NCI-H2227 (cell line): Measurements from ENCODE around the gene CIB2.

Source experiments
- DNase-seq: peaks from one replicate; lab custom pipeline; 2025; ENCODE audit not compliant: unreplicated experiment; lab: John Stamatoyannopoulos, UW

CIB2 gene

GRCh38 chr15:78069462-78070029 is 61.7 kb downstream of the CIB2 start:
- no peak for DNase-seq

DNA sequence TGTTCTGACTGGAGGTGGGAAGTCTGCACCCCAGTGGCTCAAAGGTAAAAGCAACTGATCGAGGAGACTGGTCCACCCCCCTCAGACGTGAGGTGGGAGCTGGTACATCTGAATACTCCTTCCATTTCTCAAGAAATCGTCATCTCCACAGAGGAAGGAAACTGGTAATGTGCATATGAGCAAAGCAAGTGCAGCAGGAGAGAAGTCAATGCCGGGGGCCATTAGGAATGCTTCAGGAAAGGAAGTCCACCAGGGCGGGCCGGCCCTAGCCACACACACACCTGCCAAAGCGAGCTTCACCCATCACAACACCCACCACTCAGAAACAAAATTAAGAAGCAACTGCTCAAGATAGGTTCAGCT is 62.2 kb downstream of the CIB2 start:
- no peak for DNase-seq

DNA sequence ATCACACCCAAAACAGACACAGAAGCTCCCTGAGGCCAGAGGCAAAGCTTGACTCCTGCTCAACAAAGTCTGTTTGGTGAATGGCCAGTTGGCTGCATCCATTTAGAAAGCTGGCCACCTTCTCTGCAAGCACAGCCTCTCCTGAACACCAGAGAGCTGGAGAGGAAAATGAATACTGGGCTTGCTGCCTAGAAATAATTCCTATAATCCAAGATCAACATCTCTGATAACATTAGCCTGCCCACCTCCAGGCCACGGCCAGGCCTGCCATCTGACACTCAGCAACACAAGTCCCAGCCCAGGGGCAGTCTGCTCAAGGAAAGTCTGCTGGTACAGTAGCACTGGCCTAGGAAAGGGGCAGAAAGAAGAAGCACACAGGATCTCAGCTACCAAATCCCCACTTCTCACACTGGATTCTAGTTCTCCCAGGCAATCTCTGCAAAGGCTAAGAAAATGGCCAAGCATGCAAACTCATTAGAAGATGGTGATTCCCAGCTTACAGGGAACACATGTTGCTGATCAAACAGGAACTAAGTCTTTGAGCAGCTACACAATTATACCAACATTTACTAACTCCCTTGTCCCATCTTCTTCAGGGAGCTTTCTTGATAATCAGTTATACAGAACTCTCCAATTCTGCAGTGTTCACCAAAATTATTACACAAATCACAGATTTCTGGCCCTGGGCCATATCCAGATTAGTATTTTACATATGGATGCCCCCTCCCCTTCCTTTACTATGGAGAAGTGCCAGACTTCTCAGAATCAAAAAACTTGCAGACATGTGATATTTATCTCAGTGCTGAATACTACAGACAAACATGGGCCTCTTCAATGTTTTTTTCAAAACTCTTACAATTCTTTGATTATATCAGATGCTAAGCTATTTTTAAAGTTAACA is 63.7 kb downstream of the CIB2 start:
- no peak for DNase-seq

DNA sequence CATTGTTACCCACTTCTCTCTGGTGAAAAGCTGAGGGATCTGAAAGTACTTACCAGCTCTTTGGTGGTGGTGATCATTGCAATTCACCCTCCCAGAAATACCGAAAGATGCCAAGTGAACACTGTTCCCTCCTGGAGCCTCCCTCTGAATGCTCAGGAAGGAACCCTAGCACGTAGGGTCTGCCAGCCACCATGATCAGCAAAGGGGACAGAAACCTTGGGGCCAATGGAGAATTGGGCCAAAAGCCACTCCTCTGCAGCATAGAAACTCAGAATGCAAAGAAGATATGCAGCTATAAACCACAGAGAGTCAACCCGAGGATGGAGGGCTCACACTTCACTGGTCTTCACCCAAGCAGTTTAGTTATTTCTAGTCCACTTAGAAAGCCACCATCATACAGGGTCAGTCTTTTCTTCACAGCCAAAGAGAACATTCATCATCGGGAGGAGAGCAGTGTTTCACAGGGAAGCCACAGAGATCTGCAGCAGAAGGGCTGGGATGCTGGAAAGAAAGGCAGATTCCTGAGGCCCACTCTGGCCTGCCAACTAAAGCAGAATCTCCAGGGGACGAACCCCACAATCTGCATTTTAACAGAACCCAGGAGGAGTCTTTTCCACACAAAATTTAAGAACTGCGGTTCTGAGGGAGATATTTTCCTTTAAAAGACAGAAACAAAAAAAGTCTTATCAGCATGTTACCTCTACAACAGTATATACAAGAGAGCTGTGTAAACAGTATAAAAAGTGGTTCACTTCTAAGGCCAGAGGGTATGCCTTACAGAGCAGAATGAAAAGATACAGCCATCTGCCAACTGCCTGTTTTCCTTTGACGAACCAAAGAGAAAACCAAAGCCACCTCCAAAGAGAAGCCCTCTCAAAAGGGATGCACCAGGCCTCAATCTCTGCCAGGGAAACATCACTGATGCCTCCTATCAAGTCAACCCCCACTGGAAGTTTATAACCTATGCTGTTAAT is 65.0 kb downstream of the CIB2 start:
- no peak for DNase-seq

GRCh38 chr15:78065284-78065872 is 65.9 kb downstream of the CIB2 start:
- DNase-seq, result no peak

GRCh38 chr15:78064544-78064943 is 66.7 kb downstream of the CIB2 start:
- no peak for DNase-seq

DNA sequence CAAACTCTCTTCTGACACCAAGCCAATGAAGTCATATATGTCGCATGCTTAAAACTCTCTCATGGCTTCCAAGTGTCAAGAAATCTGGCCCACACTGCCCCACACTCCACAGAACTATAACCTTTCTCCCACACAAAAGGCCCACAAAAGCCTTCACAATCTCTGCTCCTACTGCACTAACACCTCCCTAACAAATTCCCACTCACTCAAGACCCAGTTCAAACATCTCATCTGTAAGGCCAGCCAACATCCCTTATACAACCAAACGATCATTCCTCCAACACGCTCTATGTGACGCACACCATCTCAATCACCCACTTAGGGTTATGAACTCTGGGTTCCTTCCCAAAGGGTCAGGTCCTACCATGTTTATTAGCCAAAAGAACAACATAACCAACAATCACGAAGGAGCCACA is 67.3 kb downstream of the CIB2 start:
- DNase-seq, result no peak

DNA sequence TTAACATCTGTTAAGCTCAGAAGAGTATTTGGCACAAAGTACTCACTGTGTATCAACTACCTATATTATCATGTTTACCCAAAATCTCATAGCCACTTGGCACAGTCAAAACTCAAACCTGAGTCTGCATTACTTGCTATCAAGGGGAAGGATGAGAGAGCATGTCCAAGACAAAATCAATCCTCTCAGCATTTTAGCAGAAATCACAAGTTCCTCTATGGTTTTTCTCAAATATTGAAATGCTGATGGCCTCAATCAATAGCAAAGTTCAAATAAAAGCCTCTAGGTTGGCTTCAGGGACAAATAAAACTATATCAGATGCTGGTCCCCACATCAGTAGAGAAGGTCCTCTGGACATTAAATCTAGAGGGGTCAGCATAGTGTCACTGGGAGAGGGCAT is 68.0 kb downstream of the CIB2 start:
- DNase-seq, result no peak

DNA sequence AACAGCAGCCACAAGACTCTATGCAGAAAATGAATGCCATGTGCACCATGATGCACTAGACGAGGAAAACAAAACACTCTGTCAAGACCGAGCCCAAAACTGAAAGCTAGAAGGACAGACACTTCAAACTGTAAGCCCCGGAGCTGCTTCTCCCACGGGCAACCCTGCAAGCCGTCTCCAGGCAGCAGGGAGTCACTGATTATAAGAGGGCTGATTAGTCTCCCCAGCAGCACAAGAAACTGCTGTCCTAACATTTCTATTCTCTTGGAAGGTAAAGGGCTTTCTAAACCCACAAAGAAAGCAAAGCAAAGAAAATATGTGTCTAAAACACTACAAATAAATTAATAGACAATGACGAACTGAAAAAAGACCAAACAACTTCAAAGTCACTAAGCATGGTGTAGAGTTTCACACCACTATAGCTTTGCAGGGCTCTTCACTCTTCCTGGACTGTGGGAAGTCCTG is 69.2 kb downstream of the CIB2 start:
- DNase-seq, result peak; percentile 9

- DNase-seq, result no peak
Measured at GRCh38 chr15:78060232-78060631, 71.0 kb downstream of the CIB2 start.

DNA sequence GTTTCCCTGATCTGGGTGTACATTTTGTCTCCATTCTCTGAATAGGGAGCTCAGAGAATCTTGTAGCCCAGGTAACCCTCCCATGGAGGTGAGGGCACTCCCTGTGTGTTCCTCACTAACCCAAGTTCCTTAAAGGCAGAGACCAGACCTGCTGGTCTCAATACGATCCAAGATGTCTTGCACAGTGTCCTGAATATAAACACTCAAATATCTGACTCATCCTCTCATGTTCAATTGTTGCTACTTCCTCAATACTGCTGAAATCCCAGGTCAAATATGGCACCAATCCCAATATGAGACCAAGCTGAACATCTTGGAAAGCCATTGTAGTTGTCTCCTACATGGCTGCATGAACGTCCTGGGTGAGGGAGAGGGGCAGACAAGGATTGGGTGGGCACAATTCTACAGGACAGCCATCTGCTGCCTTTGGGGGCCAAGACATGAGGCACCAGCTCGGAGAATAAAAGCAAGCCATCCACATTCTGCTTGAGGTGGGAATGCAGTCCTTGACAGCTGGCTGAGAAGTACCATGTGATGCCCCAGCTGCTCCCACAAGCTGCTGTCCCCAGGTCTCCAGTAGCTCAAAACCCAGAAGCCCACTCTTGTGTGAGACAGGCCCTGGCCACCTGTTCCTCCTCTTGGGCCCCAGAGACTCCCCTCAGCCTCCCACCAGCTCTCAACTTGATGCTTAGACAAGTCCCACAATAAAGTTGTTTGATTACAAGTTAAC is 72.0 kb downstream of the CIB2 start:
- no peak for DNase-seq

- no peak for DNase-seq
Measured at GRCh38 chr15:78058401-78058935, 72.8 kb downstream of the CIB2 start.

- no peak for DNase-seq
Measured at GRCh38 chr15:78057803-78058202, 73.4 kb downstream of the CIB2 start.

- no peak for DNase-seq
Measured at GRCh38 chr15:78056714-78057269, 74.5 kb downstream of the CIB2 start.

DNA sequence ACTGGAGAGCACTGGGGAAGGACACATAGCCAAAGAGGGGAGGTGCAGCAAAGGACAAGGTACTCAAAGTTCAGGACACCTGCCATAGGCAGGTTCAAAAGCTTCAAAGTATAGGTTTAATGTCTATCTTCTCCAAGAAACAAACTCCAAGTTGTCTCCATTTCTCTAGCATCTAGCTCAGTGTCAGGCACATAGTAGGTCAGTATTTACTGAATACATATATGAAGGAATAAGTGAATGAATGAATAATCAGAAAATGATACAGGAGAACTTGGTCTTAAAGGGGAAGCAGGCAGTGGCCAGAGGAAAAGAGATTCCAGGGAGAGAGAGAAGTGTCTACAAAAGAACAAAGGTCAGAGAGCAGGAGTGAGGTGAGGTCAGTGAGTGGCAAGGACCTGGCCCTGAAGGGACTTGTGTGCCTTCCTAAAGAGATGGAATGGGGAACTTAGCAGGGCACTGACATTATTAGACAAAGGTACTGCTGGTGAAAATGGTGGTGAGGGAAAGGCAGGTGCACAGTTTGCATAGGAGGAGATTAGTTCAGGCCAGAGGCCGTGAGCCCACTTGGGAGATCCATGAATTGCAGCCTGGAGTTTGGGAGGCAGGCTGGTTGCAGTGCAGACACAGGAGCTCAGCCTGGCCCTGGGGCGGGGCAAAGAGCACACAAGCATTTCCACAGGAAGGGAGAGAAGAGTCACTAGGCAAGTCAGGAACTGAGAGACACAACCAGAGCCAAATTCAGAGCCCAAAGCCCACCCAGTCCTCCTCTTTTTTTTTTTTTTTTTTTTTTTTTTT is 75.1 kb downstream of the CIB2 start:
- DNase-seq, result no peak

GRCh38 chr15:78054966-78055365 is 76.3 kb downstream of the CIB2 start:
- DNase-seq, result no peak
